Smooth muscle cell (in vitro differentiated cells): ENCODE results near the gene PKNOX1. TPM values are rescaled to one million over a fixed set of nuclear protein-coding genes. Genes with fewer than 3 reads are reported as not detected.

Experiments
- DNase-seq: peaks from one replicate; lab custom pipeline; 2025; ENCODE audit not compliant: unreplicated experiment; lab: John Stamatoyannopoulos, UW
- H2AFZ ChIP-seq: fragments of 200-600 bp; sonication (generic); 2 replicates; pipeline ENCODE4 v1.6.0; 2016; ENCODE audit warnings: antibody characterized with exemption, low read depth, mild to moderate bottlenecking
- H3F3A ChIP-seq: fragments of 200-600 bp; sonication (generic); 2 replicates; pipeline ENCODE4 v1.6.0; 2017; ENCODE audit warnings: antibody characterized with exemption, low read depth
- H3K27ac ChIP-seq: fragments of 200-600 bp; sonication (generic); 2 replicates; pipeline ENCODE4 v1.5.1; 2016; ENCODE audit warnings: low read depth, mild to moderate bottlenecking
- H3K27me3 ChIP-seq: fragments of 200-600 bp; sonication (generic); 2 replicates; pipeline ENCODE4 v1.6.1; 2016; ENCODE audit warnings: low read depth, mild to moderate bottlenecking
- H3K36me3 ChIP-seq: fragments of 200-600 bp; sonication (generic); 2 replicates; pipeline ENCODE4 v1.5.1; 2016; ENCODE audit warnings: low read depth
- H3K4me1 ChIP-seq: fragments of 200-600 bp; sonication (generic); 2 replicates; pipeline ENCODE4 v1.5.1; 2016; ENCODE audit warnings: low read depth
- H3K4me2 ChIP-seq: fragments of 200-600 bp; sonication (generic); 2 replicates; pipeline ENCODE4 v1.6.0; 2016; ENCODE audit warnings: mild to moderate bottlenecking
- H3K4me3 ChIP-seq: fragments of 200-600 bp; sonication (generic); 2 replicates; pipeline ENCODE4 v1.5.1; 2016; ENCODE audit warnings: mild to moderate bottlenecking
- H3K79me2 ChIP-seq: fragments of 200-600 bp; sonication (generic); 2 replicates; pipeline ENCODE4 v1.6.0; 2016; ENCODE audit warnings: low read depth, mild to moderate bottlenecking
- H3K9ac ChIP-seq: fragments of 200-600 bp; sonication (generic); 2 replicates; pipeline ENCODE4 v1.6.0; 2016; ENCODE audit warnings: low read depth
- H3K9me3 ChIP-seq: fragments of 200-600 bp; sonication (generic); replicated peaks from 2 replicates; pipeline ENCODE4 v1.5.1; 2016; ENCODE audit warnings: low read depth
- H4K20me1 ChIP-seq: fragments of 200-600 bp; sonication (generic); 2 replicates; pipeline ENCODE4 v1.6.0; 2016; ENCODE audit warnings: low read depth
- CTCF ChIP-seq: fragments of 200-600 bp; sonication (generic); IDR thresholded peaks from 2 replicates; pipeline ENCODE4 v1.5.1; 2017; ENCODE audit warnings: borderline replicate concordance, mild to moderate bottlenecking, antibody characterized with exemption; ENCODE audit not compliant: insufficient read depth, poor library complexity, severe bottlenecking
- WGBS: methylation state at CpG from one replicate; pipeline ENCODE4 v1.1.7; 2016; ENCODE audit warnings: low lambda C conversion rate; 5-methylcytosine and 5-hydroxymethylcytosine counted together
- polyA plus RNA-seq: library from polyadenylated mRNA; unstranded; fragments of >200 nt; fragmentation: Nextera tagmentation; extraction: Ambion mirVana; gene quantifications from 2 replicates; pipeline ENCODE4 v1.2.1, GENCODE V29; 2016
- total RNA-seq: library from RNA; depleted of rRNA; stranded (reverse); fragments of >200 nt; gene quantifications from 2 replicates; pipeline ENCODE4 v1.2.3, GENCODE V29; 2014

Gene PKNOX1
- total and polyA plus RNA-seq, 2 experiments from 2014 or later: 20.4 to 28.5 TPM

- 80% methylated on average over 10 of the region's 10 CpGs for WGBS
- H2AFZ ChIP-seq: no peak overlapping the region
Measured at GRCh38 chr21:42980312-42981213, 6.2 kb downstream of the PKNOX1 start.

GRCh38 chr21:42981214-42981523 is 6.8 kb downstream of the PKNOX1 start:
- Histone ChIP-seq H4K20me1 (peaks cover 28% of the 10 kb centered on the region), H3K27ac (no peak overlapping the region), H3K4me3 (no peak overlapping the region), H3K9me3 (no peaks in the 10 kb centered on the region), H3K4me1 (peaks cover 4% of the 10 kb centered on the region), H3K4me2 (no peak overlapping the region), H3K27me3 (no peaks in the 10 kb centered on the region), H3K36me3 (no peaks in the 10 kb centered on the region), H2AFZ (no peak overlapping the region), H3K9ac (no peak overlapping the region), H3F3A (peaks cover 9% of the 10 kb centered on the region), H3K79me2 (peaks cover 100% of the 10 kb centered on the region)
- no peak for DNase-seq
- TF ChIP-seq CTCF: no peak
- 66% methylated on average over 5 of the region's 5 CpGs for WGBS

More at GRCh38 chr21:42980312-42981213, 6.2 kb downstream of the PKNOX1 start:
- Histone ChIP-seq H3K9me3 (no peaks in the 10 kb centered on the region), H3K27ac (no peak overlapping the region), H3K4me1 (peaks cover 9% of the 10 kb centered on the region), H3K4me2 (no peak overlapping the region), H3K9ac (no peak overlapping the region), H3K36me3 (no peaks in the 10 kb centered on the region), H3F3A (peaks cover 12% of the 10 kb centered on the region), H3K79me2 (peaks cover 100% of the 10 kb centered on the region), H3K4me3 (no peak overlapping the region), H3K27me3 (no peaks in the 10 kb centered on the region), H4K20me1 (peaks cover 28% of the 10 kb centered on the region)
- TF ChIP-seq CTCF: no peak
- DNase-seq: no peak

GRCh38 chr21:42981862-42982261 is 7.5 kb downstream of the PKNOX1 start:
- no peaks in the 10 kb centered on the region for H3K36me3 ChIP-seq
- 100% methylated on average over 4 of the region's 4 CpGs for WGBS

More at GRCh38 chr21:42981862-42982261, 7.5 kb downstream of the PKNOX1 start:
- Histone ChIP-seq H3K9ac (no peak overlapping the region), H3K4me1 (no peaks in the 10 kb centered on the region), H3K9me3 (no peaks in the 10 kb centered on the region), H3K4me3 (no peak overlapping the region), H2AFZ (no peak overlapping the region), H4K20me1 (peaks cover 28% of the 10 kb centered on the region), H3F3A (peaks cover 9% of the 10 kb centered on the region), H3K27me3 (no peaks in the 10 kb centered on the region), H3K4me2 (no peak overlapping the region), H3K27ac (no peak overlapping the region), H3K79me2 (peaks cover 100% of the 10 kb centered on the region)
- DNase-seq: no peak
- TF ChIP-seq CTCF: no peak
